Kidney (tissue), 14 donors: ENCODE measurements around the gene NYNRIN. TPM values are rescaled to one million over a fixed set of nuclear protein-coding genes. Genes with fewer than 3 reads are reported as not detected.
A peak's percentile ranks its signal among the peaks of the same experiment; 100 is the strongest.
"Not testable (repeated sequence)": the region's sequence is repeated elsewhere in the genome, so short reads cannot be mapped to it uniquely, and the experiment has no call there.

ENCODE experiments used
- DNase-seq, 5 donors: peaks; one replicate each; pipeline ENCODE4 v3.0.0-alpha.2; 2013 to 2020
- FAIRE-seq: peaks from 2 replicates; lab custom pipeline; 2012; peaks lifted over from hg19 to GRCh38; lab: Jason Lieb, UNC
- H3K27ac ChIP-seq, 2 donors: one replicate each; pipeline ENCODE4 v1.7.0; 2013; ENCODE audit warnings: low read depth in 2 of 2, low read length in 2 of 2, inconsistent platforms in 1 of 2
- H3K27me3 ChIP-seq: one replicate; pipeline ENCODE4 v1.7.1; 2013; ENCODE audit warnings: low read length, inconsistent platforms; ENCODE audit not compliant: control insufficient read depth, insufficient read depth
- H3K36me3 ChIP-seq, 3 donors: one replicate each; pipeline versions ENCODE4 v1.7.0 to v1.7.1; 2013; ENCODE audit warnings: low read length in 3 of 3, control low read depth in 1 of 3, inconsistent platforms in 1 of 3; ENCODE audit not compliant: insufficient read depth in 3 of 3, control insufficient read depth in 2 of 3
- H3K4me1 ChIP-seq, 3 donors: one replicate each; pipeline versions ENCODE4 v1.7.0 to v1.7.1; 2013; ENCODE audit warnings: low read length in 3 of 3, inconsistent platforms in 1 of 3, low read depth in 1 of 3; ENCODE audit not compliant: control insufficient read depth in 2 of 3, insufficient read depth in 2 of 3
- H3K4me3 ChIP-seq, 3 donors: one replicate each; pipeline versions ENCODE4 v1.7.0 to v1.8.1; 2013; ENCODE audit warnings: low read length in 3 of 3, control low read depth in 1 of 3, inconsistent platforms in 1 of 3
- H3K9ac ChIP-seq, 3 donors: one replicate each; pipeline versions ENCODE4 v1.7.0 to v1.7.1; 2013; ENCODE audit warnings: low read length in 3 of 3, control low read depth in 1 of 3, inconsistent platforms in 1 of 3
- H3K9me3 ChIP-seq, 3 donors: one replicate each; pipeline versions ENCODE4 v1.7.0 to v1.7.1; 2013; ENCODE audit warnings: low read length in 3 of 3, control low read depth in 1 of 3, inconsistent platforms in 1 of 3; ENCODE audit not compliant: control insufficient read depth in 2 of 3, insufficient read depth in 1 of 3
- intact Hi-C: fragments of 100-400 bp; cut with DNase I; formaldehyde crosslinking; loops from one replicate; pipeline ENCODE4 v1.11.1; 2022
- polyA plus RNA-seq: library from polyadenylated mRNA; stranded (reverse); fragments of 350-450 nt; fragmentation: Illumina TruSeq; extraction: RNeasy Lipid Tissue Mini Kit (QIAGEN cat#74804); gene quantifications from one replicate; pipeline ENCODE4 v1.2.3, GENCODE V29; 2014; ENCODE audit warnings: low read depth, low replicate concordance; ENCODE audit not compliant: insufficient read depth
- total RNA-seq: library from RNA; stranded (reverse); fragmentation: NEBNext Ultra II Directional; extraction: Animal tissue kit (Norgen Biotek cat#: 25700); gene quantifications from one replicate; pipeline ENCODE4 v1.2.1, GENCODE V29; 2021
- TF ChIP-seq, protein P1 (sequence below): IDR thresholded peaks from 3 replicates; pipeline ENCODE4 v1.5.1; 2012; ENCODE audit warnings: mild to moderate bottlenecking, moderate library complexity, borderline replicate concordance; ENCODE audit not compliant: insufficient read depth; ENCODE audit errors: extremely low read depth
- donor health status: control.
- donor health status: control.
- donor health status: control.
- donor health status: control.
- donor health status: control.
- donor health status: DM: yes; HTN: yes; CAD: no.
- donor health status: Normal renal cell carcinoma (clear cell type).

The NYNRIN gene
- total and polyA plus RNA-seq, 2 donors from 2014 or later = 4.4 to 12.1 TPM

DNA sequence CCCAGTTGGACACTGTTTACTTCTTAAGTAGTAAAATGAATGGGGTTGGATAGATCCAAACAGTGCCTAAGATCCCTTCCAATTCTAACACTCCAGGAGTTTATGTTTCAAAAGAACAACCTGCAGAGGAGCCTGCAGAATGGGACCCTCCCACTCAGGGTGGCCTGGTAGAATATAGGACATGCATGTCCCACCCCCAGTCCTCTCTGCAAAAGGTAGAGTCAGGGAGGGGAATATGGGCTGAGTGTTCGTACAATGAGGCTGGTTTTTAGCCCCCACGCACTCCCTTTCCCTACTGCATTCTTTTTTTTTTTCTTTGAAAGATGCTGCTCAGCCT, 11.8 kb upstream of the NYNRIN start:
- TF ChIP-seq, protein P1, sequence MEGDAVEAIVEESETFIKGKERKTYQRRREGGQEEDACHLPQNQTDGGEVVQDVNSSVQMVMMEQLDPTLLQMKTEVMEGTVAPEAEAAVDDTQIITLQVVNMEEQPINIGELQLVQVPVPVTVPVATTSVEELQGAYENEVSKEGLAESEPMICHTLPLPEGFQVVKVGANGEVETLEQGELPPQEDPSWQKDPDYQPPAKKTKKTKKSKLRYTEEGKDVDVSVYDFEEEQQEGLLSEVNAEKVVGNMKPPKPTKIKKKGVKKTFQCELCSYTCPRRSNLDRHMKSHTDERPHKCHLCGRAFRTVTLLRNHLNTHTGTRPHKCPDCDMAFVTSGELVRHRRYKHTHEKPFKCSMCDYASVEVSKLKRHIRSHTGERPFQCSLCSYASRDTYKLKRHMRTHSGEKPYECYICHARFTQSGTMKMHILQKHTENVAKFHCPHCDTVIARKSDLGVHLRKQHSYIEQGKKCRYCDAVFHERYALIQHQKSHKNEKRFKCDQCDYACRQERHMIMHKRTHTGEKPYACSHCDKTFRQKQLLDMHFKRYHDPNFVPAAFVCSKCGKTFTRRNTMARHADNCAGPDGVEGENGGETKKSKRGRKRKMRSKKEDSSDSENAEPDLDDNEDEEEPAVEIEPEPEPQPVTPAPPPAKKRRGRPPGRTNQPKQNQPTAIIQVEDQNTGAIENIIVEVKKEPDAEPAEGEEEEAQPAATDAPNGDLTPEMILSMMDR = no peak
- no peak overlapping the region for H3K4me3 ChIP-seq
- H3K27ac ChIP-seq = no peak overlapping the region
- DNase-seq (no peak), FAIRE-seq (no peak)
- H3K9ac ChIP-seq = no peak overlapping the region
- no peaks in the 10 kb centered on the region for H3K36me3 ChIP-seq
- H3K27me3 ChIP-seq = no peaks in the 10 kb centered on the region
- intact Hi-C loops = no loop called here
- H3K9me3 ChIP-seq = no peaks in the 10 kb centered on the region
- no peaks in the 10 kb centered on the region for H3K4me1 ChIP-seq

DNA sequence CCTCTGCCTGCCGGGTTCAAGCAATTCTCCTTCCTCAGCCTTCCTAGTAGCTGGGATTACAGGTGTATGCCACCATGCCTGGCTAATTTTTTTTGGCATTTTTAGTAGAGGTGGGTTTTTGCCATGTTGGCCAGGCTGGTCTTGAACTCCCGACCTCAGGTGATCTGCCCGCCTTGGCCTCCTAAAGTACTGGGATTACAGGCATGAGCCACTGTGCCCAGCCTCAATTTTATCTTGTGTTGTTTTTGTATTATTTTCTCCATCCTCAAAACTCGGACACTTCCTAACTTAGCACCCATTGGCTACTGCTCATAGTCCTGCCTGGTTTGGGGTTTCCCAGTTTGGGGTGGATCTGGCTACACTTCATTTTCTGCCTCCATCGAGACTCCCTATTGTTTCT, 11.2 kb upstream of the NYNRIN start:
- FAIRE-seq, H3K27ac ChIP-seq, H3K27me3 ChIP-seq, DNase-seq, H3K4me1 ChIP-seq, H3K9ac ChIP-seq, H3K36me3 ChIP-seq, H3K9me3 ChIP-seq, intact Hi-C loops, H3K4me3 ChIP-seq: not testable (repeated sequence)

DNA sequence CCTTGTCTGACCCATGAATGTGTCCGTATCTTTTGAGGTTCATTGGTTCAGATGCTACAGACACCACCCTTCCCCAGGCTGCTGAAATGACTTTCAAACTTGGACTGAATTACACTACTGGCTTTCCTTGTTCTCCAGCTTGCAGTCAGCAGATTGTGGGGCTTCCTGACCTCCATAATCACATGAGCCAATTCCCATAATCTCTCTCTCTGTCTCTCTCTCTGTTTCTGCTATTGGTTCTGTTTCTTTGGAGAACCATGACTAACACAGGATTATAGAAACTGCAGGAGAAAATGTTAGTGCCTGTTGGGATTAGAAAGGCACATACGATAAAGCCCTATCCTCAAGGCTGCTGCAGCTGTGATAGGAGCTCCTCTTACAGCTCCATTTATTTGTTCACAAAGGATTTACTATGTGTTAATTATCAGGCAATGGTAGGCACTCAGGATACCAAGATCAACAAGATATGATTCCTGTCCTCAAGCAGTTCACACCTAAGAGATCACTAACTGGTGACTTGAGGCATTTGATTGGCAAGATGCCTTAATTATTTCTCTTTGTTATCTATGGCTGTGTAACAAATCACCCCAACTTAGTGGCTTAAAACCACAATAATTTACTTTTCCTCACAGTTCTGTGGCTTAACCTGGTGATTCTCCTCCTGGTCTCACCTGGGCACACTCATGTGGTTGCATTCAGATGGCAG, 10.2 kb upstream of the NYNRIN start:
- intact Hi-C loops = no loop called here
- TF ChIP-seq, protein P1 = no peak
- DNase-seq = no peak
- Histone ChIP-seq H3K9ac (no peak overlapping the region), H3K27me3 (no peaks in the 10 kb centered on the region), H3K4me3 (no peak overlapping the region), H3K4me1 (peaks cover 0 to 4% (median 0%) of the 10 kb centered on the region in 3 donors), H3K9me3 (no peaks in the 10 kb centered on the region), H3K27ac (no peak overlapping the region), H3K36me3 (no peaks in the 10 kb centered on the region)
- FAIRE-seq = no peak

DNA sequence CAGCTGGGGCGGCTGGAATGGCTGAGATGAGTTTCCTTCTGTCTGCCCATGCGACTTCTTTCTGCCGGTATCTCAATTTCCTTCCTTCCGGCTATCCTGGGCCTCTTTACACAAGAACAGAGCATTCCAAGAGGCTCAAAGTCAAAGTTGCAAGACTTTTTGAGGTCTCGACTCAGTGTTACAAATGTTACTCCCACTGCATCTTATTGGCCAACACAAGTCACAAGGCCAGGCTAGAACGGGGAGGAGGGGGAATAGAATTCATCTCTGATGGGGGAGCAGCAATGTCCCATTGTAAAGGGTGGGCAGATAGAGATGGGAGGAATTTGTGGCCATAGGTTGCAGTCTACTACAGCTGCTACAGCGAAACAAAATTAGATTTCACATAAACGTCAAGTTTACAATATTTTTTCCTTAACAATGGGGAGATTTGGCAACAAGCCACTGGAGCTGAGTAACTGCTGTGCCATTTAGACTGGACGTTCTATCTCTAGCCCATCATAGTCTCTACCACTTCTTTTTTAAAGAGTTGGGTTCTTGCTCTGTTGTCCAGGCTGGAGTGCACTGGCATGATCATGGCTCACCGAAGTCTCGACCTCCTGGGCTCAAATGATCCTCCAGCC, 9.5 kb upstream of the NYNRIN start:
- Histone ChIP-seq H3K4me1 (peaks cover 0 to 4% (median 0%) of the 10 kb centered on the region in 3 donors), H3K36me3 (no peaks in the 10 kb centered on the region), H3K27ac (no peak overlapping the region), H3K9me3 (no peaks in the 10 kb centered on the region), H3K27me3 (no peaks in the 10 kb centered on the region), H3K9ac (no peak overlapping the region), H3K4me3 (no peak overlapping the region)
- TF ChIP-seq, protein P1 = no peak
- FAIRE-seq (no peak), DNase-seq (peak in 1 of 5 donors; percentile 56)
- intact Hi-C loops = no loop called here
